Measurements from ENCODE around the gene BAD. TPM values are rescaled to one million over a fixed set of nuclear protein-coding genes. Genes with fewer than 3 reads are reported as not detected.

Gene BAD
- polyA plus RNA-seq, 1 experiment: 36.1 TPM

DNA sequence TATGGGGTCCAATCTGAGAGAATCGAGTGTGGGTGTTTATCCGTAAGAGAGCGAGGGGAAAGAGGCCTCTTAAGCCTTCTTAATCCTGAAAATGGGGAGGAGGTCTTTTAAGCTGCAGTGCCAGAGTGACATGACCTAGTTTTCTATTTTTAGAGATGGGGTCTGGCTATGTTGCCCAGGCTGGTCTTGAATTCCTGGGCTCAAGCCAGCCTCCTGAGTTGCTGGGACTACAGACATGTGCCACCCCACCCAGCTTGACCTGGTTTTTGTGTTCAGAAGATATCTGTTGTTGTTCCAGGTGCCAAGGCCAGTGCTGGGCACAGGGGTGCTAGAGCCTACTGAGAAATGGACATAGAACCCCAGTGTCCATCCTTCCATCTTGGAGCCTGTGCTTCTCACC is 1.4 kb downstream of the BAD start:
- Histone ChIP-seq H3K27ac (ENCODE audit: low read depth, low read length) (no peak overlapping the region), H3K4me3 (ENCODE audit: low read depth, low read length) (no peak overlapping the region), H3K9me3 (ENCODE audit: control insufficient read depth, insufficient read depth, low read length) (no peaks in the 10 kb centered on the region), H3K27me3 (ENCODE audit: control insufficient read depth, insufficient read depth, low read length) (no peaks in the 10 kb centered on the region)
- no peak for TF ChIP-seq CTCF (IDR thresholded peaks at IDR 0.05; ENCODE audit: low read depth, low read length)
- ChIA-PET POLR2A (interaction anchor here (0.9 to 3.7 kb wide), 2 partner anchors 12 to 42 kb away, joined by 3 to 28 read pairs; partner anchors contain the start of gene FKBP2), CTCF (interaction anchor here (3.5 to 12.0 kb wide), 2 partner anchors 20 to 72 kb away, joined by 11 to 124 read pairs; partner anchors contain the start of gene CATSPERZ)
- no peak for DNase-seq (ENCODE audit: low read depth, low spot score)

GRCh38 chr11:64281957-64282770 is 2.3 kb downstream of the BAD start:
- no peaks in the 10 kb centered on the region for H3K27me3 ChIP-seq (ENCODE audit: control insufficient read depth, insufficient read depth, low read length)
- no peak for DNase-seq (ENCODE audit: low read depth, low spot score)
- no peak for TF ChIP-seq CTCF (IDR thresholded peaks at IDR 0.05; ENCODE audit: low read depth, low read length)
- H3K4me3 ChIP-seq (ENCODE audit: low read depth, low read length): no peak overlapping the region
- H3K9me3 ChIP-seq (ENCODE audit: control insufficient read depth, insufficient read depth, low read length): no peaks in the 10 kb centered on the region
- CTCF ChIA-PET: interaction anchor here (0.6 to 12.0 kb wide), 3 partner anchors 20 to 600 kb away, joined by 3 to 124 read pairs (median 11); partner anchors contain the start of gene CATSPERZ
- POLR2A ChIA-PET: interaction anchor here (0.6 kb wide), 2 partner anchors 12 to 112 kb away, joined by 6 to 10 read pairs; no protein-coding TSS in a partner anchor
- H3K27ac ChIP-seq (ENCODE audit: low read depth, low read length): no peak overlapping the region

GRCh38 chr11:64278576-64279190 is 5.8 kb downstream of the BAD start:
- Histone ChIP-seq H3K27ac (ENCODE audit: low read depth, low read length) (no peak overlapping the region), H3K4me3 (ENCODE audit: low read depth, low read length) (no peak overlapping the region), H3K27me3 (ENCODE audit: control insufficient read depth, insufficient read depth, low read length) (no peaks in the 10 kb centered on the region), H3K9me3 (ENCODE audit: control insufficient read depth, insufficient read depth, low read length) (no peaks in the 10 kb centered on the region)
- ChIA-PET POLR2A (no interaction called here), CTCF (interaction anchor here (1.8 kb wide), 1 partner anchor 26 kb away, joined by 13 read pairs; no protein-coding TSS in a partner anchor)
- no peak for TF ChIP-seq CTCF (IDR thresholded peaks at IDR 0.05; ENCODE audit: low read depth, low read length)
- DNase-seq (ENCODE audit: low read depth, low spot score): no peak

DNA sequence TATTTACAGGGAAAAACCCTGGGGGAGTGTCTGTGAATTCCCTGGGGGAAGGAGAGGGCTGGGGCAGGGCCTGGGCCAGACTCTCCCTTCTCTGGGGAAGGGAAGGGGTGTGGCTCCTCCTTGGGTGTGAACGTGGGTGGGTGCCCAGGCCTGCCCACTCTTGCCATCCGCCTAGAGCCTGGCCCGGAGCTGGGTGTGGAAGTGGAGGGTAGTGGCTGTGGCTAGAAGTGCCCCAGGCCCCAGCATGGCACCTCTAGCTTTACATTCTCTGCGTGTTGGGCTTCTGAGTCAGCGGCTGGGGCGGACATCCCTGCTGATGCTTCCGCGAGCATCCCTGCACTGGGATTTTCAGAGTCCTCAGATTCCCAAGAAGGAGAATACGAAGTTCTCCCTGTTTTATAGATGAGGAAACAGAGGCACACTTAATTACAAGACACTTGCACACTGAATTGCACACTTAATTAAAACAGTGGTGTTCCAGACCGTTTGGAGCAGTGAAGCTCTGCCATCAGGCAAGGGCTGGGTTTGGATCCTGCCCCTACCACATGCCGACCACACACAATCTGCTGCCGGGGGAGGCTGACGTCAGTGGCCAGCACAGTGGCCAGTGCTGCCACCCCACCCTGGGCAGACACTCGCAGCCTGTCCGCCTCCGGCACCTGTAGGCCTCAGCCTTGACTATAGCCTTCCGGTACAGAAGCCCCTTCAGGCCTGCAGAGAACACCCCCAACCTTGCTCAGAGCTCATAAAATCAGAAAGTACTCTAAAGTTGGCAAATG is 7.6 kb downstream of the BAD start:
- TF ChIP-seq CTCF (IDR thresholded peaks at IDR 0.05; ENCODE audit: low read depth, low read length): no peak
- CTCF ChIA-PET: interaction anchor here (0.6 to 1.5 kb wide), 4 partner anchors 16 to 36 kb away, joined by 3 to 11 read pairs (median 5); partner anchors contain the start of gene FKBP2
- no peak for DNase-seq (ENCODE audit: low read depth, low spot score)
- no peaks in the 10 kb centered on the region for H3K9me3 ChIP-seq (ENCODE audit: control insufficient read depth, insufficient read depth, low read length)
- no peak overlapping the region for H3K4me3 ChIP-seq (ENCODE audit: low read depth, low read length)
- no peak overlapping the region for H3K27ac ChIP-seq (ENCODE audit: low read depth, low read length)
- no peaks in the 10 kb centered on the region for H3K27me3 ChIP-seq (ENCODE audit: control insufficient read depth, insufficient read depth, low read length)
- POLR2A ChIA-PET: no interaction called here

Data from AG04450 (cell line).